HCT116 (cell line): ENCODE data around the gene SLC35F1. TPM values are rescaled to one million over a fixed set of nuclear protein-coding genes. Genes with fewer than 3 reads are reported as not detected.

Experiments used
- ATAC-seq: fragments of 200-7000 bp; cut with Tn5 transposase; 2 replicates; pipeline ENCODE4 v1.9.1; 2020; ENCODE audit warnings: mild to moderate bottlenecking, moderate library complexity
- BruUV-seq: library from RNA; stranded (reverse); fragments of 400-500 nt; replicated peaks from 2 replicates; lab custom pipeline; 2021; lab: Mats Ljungman, UMichigan
- CTCF ChIA-PET: fragments of 300-600 bp; sonication (Branson Sonifier 250); formaldehyde crosslinking; loops from one replicate; lab custom pipeline; 2021; ENCODE audit warnings: antibody characterized with exemption; lab: Charles Lee
- POLR2A ChIA-PET: fragments of 300-600, 350-600 bp; sonication (Branson Sonifier 250); formaldehyde crosslinking; loops from one replicate; lab custom pipeline; 2021; ENCODE audit warnings: antibody characterized with exemption; lab: Charles Lee
- RAD21 ChIA-PET, 2 experiments: fragments of 300-600 bp; sonication (Branson Sonifier 250); formaldehyde crosslinking; loops; one replicate each; lab custom pipeline; 2023; ENCODE audit warnings: low total read pairs in 2 of 2; ENCODE audit not compliant: uncharacterized antibody in 2 of 2, unreplicated experiment in 2 of 2, low non-redundant PET in 1 of 2; lab: Charles Lee
- DNase-seq: peaks from one replicate; pipeline ENCODE4 v3.0.0-alpha.2; 2010; ENCODE audit warnings: low read depth, low spot score
- H2AFZ ChIP-seq: fragments of 200-600 bp; shearing (Covaris generic), sonication (generic); 2 replicates; pipeline ENCODE4 v1.6.1; 2017; ENCODE audit warnings: low read depth, mixed run types, mixed read lengths, antibody characterized with exemption, low read length; ENCODE audit not compliant: poor library complexity, severe bottlenecking
- H3K27ac ChIP-seq: 2 replicates; pipeline ENCODE4 v1.5.1; 2012; ENCODE audit warnings: low read depth, low read length
- H3K27me3 ChIP-seq: fragments of 200-600 bp; sonication (generic); 2 replicates; pipeline ENCODE4 v1.6.1; 2016; ENCODE audit warnings: mixed run types, low read length, mixed read lengths; ENCODE audit not compliant: insufficient read depth
- H3K36me3 ChIP-seq, 2 experiments: fragments of 200-500 bp in 1 of 2; fragments of 200-600 bp in 1 of 2; sonication (Bioruptor generic) in 1 of 2; sonication (generic) in 1 of 2; 2 replicates each; pipeline versions ENCODE4 v1.5.1 to v1.6.1; 2014 to 2016; ENCODE audit warnings: low read length in 2 of 2, inconsistent platforms in 1 of 2, mixed read lengths in 1 of 2, mixed run types in 1 of 2; ENCODE audit not compliant: insufficient read depth in 2 of 2, control insufficient read depth in 1 of 2
- H3K4me1 ChIP-seq, 2 experiments: fragments of 200-600 bp in 1 of 2; sonication (generic) in 1 of 2; 2 replicates each; pipeline versions ENCODE4 v1.5.1 to v1.6.1; 2012 to 2017; ENCODE audit warnings: low read length in 2 of 2, inconsistent platforms in 1 of 2, mild to moderate bottlenecking in 1 of 2, mixed read lengths in 1 of 2, mixed run types in 1 of 2, moderate library complexity in 1 of 2; ENCODE audit not compliant: insufficient read depth in 2 of 2, control insufficient read depth in 1 of 2
- H3K4me2 ChIP-seq: fragments of 200-600 bp; sonication (generic); 2 replicates; pipeline ENCODE4 v1.6.1; 2017; ENCODE audit warnings: mixed run types, low read length, mixed read lengths
- H3K4me3 ChIP-seq, 2 experiments: fragments of 200-600 bp in 1 of 2; sonication (generic) in 1 of 2; replicated peaks in 1 of 2; 2 replicates each; pipeline ENCODE4 v1.5.1; 2011 to 2016; ENCODE audit warnings: low read length in 2 of 2, control low read depth in 1 of 2, low read depth in 1 of 2, mild to moderate bottlenecking in 1 of 2, mixed read lengths in 1 of 2, mixed run types in 1 of 2
- H3K79me2 ChIP-seq: fragments of 200-600 bp; sonication (generic); 2 replicates; pipeline ENCODE4 v1.6.1; 2017; ENCODE audit warnings: mild to moderate bottlenecking, mixed run types, low read length, moderate library complexity, mixed read lengths; ENCODE audit not compliant: insufficient read depth
- H3K9ac ChIP-seq: fragments of 200-600 bp; sonication (generic); 2 replicates; pipeline ENCODE4 v1.6.1; 2016; ENCODE audit warnings: low read length, mixed read lengths
- H3K9me2 ChIP-seq: fragments of 200-600 bp; sonication (generic), shearing (Covaris generic); 2 replicates; pipeline ENCODE4 v1.6.1; 2017; ENCODE audit warnings: mixed run types, mild to moderate bottlenecking, moderate library complexity; ENCODE audit not compliant: insufficient read depth
- H3K9me3 ChIP-seq, 2 experiments: fragments of 200-500 bp in 1 of 2; fragments of 200-600 bp in 1 of 2; sonication (Bioruptor generic) in 1 of 2; sonication (generic) in 1 of 2; 2 replicates each; pipeline ENCODE4 v1.6.1; 2014 to 2017; ENCODE audit warnings: low read length in 2 of 2, mixed read lengths in 2 of 2, inconsistent platforms in 1 of 2, low read depth in 1 of 2, mild to moderate bottlenecking in 1 of 2, mixed run types in 1 of 2, moderate library complexity in 1 of 2; ENCODE audit not compliant: control insufficient read depth in 1 of 2, insufficient read depth in 1 of 2
- H4K20me1 ChIP-seq: fragments of 200-600 bp; sonication (generic), shearing (Covaris generic); 2 replicates; pipeline ENCODE4 v1.6.1; 2017; ENCODE audit warnings: mixed run types, mild to moderate bottlenecking, moderate library complexity; ENCODE audit not compliant: insufficient read depth
- CEBPB ChIP-seq: IDR thresholded peaks from 2 replicates; pipeline ENCODE4 v1.6.1; 2012; ENCODE audit warnings: low read depth
- EGR1 ChIP-seq: IDR thresholded peaks from 2 replicates; pipeline ENCODE4 v1.6.1; 2012; ENCODE audit warnings: low read depth
- ELF1 ChIP-seq: IDR thresholded peaks from 2 replicates; pipeline ENCODE4 v1.6.1; 2012; ENCODE audit warnings: low read depth, borderline replicate concordance
- EZH2phosphoT487 ChIP-seq: fragments of 200-600 bp; IDR thresholded peaks from 2 replicates; pipeline ENCODE4 v1.6.1; 2018; ENCODE audit warnings: antibody characterized with exemption, borderline replicate concordance
- FOSL1 ChIP-seq: IDR thresholded peaks from 2 replicates; pipeline ENCODE4 v1.6.1; 2012; ENCODE audit warnings: low read depth
- JUND ChIP-seq: IDR thresholded peaks from 2 replicates; pipeline ENCODE4 v1.6.1; 2012
- MAX ChIP-seq: IDR thresholded peaks from 2 replicates; pipeline ENCODE4 v1.6.1; 2012
- POLR2AphosphoS5 ChIP-seq: IDR thresholded peaks from 2 replicates; pipeline ENCODE4 v1.6.1; 2011; ENCODE audit warnings: mild to moderate bottlenecking, low read depth, low read length, moderate library complexity
- RAD21 ChIP-seq: IDR thresholded peaks from 2 replicates; pipeline ENCODE4 v1.6.1; 2012; ENCODE audit warnings: low read depth, mild to moderate bottlenecking
- TCF7L2 ChIP-seq: IDR thresholded peaks from 2 replicates; pipeline ENCODE4 v1.7.0; 2011; ENCODE audit warnings: borderline replicate concordance, inconsistent platforms; ENCODE audit not compliant: insufficient read depth, insufficient read length; ENCODE audit errors: extremely low read depth
- YY1 ChIP-seq: IDR thresholded peaks from 2 replicates; pipeline ENCODE4 v1.6.1; 2011; ENCODE audit warnings: low read length, low read depth, moderate library complexity, mild to moderate bottlenecking; ENCODE audit not compliant: insufficient replicate concordance; ENCODE audit errors: extremely low read depth
- ZFX ChIP-seq: fragments of 450-650 bp; IDR thresholded peaks from 2 replicates; pipeline ENCODE4 v1.6.1; 2017
- ZNF274 ChIP-seq: fragments of 200-500 bp; sonication (Bioruptor generic); IDR thresholded peaks from 2 replicates; pipeline ENCODE4 v1.6.1; 2014; ENCODE audit warnings: mild to moderate bottlenecking, low read depth, low read length, inconsistent platforms
- intact Hi-C: fragments of 100-400 bp; cut with micrococcal nuclease; formaldehyde crosslinking; loops from 2 replicates; pipeline ENCODE4 v1.10.0; 2022
- total RNA-seq: library from RNA; stranded (reverse); gene quantifications from one replicate; pipeline ENCODE4 v1.2.1, GENCODE V29; 2021; ENCODE audit not compliant: unreplicated experiment

Gene SLC35F1
- total RNA-seq, 1 experiment from 2014 or later = 0.07 TPM

- Histone ChIP-seq H2AFZ (no peak overlapping the region), H3K79me2 (no peaks in the 10 kb centered on the region), H3K9ac (no peak overlapping the region), H3K9me3 (no peaks in the 10 kb centered on the region), H3K4me1 (no peaks in the 10 kb centered on the region), H3K4me3 (no peak overlapping the region), H3K27me3 (no peaks in the 10 kb centered on the region), H3K27ac (no peak overlapping the region), H4K20me1 (no peaks in the 10 kb centered on the region), H3K36me3 (no peaks in the 10 kb centered on the region), H3K9me2 (no peaks in the 10 kb centered on the region), H3K4me2 (no peak overlapping the region)
- intact Hi-C loops = no loop called here
- BruUV-seq = no TSS peak
- no peak for TF ChIP-seq RAD21
- TF ChIP-seq YY1 = no peak
- TF ChIP-seq ZFX = no peak
- no peak for TF ChIP-seq JUND
- no peak for TF ChIP-seq FOSL1
- TF ChIP-seq MAX = no peak
- no peak for TF ChIP-seq EZH2phosphoT487
- no peak for TF ChIP-seq CEBPB
- no peak for TF ChIP-seq TCF7L2
- TF ChIP-seq ZNF274 = no peak
- TF ChIP-seq POLR2AphosphoS5 = no peak
- no peak for TF ChIP-seq EGR1
- TF ChIP-seq ELF1 = no peak
- ATAC-seq (no peak), DNase-seq (no peak)
- ChIA-PET POLR2A (no interaction called here), CTCF (no interaction called here), RAD21 (no interaction called here)
Measured at GRCh38 chr6:118350881-118351430, 443.9 kb downstream of the SLC35F1 start.
